ENCODE results near the gene LTA.

GRCh38 chr6:31543639-31544038 lies 28.4 kb upstream of the LTA start:
- TF ChIP-seq CTCF (IDR thresholded peaks at IDR 0.05; ENCODE audit: insufficient read depth, low read length) (no peak), GABPA (IDR thresholded peaks at IDR 0.05; ENCODE audit: low read depth) (no peak), SPI1 (IDR thresholded peaks at IDR 0.05; ENCODE audit: borderline replicate concordance, low read depth) (no peak), REST (IDR thresholded peaks at IDR 0.05; ENCODE audit: insufficient replicate concordance, low read depth) (no peak)

Data from HL-60 (cell line).